Muscle of leg (tissue), 16 donors: ENCODE data around the gene CCDC14. TPM values are rescaled to one million over a fixed set of nuclear protein-coding genes. Genes with fewer than 3 reads are reported as not detected.
A peak's percentile ranks its signal among the peaks of the same experiment; 100 is the strongest.
"Not testable (repeated sequence)": the region's sequence is repeated elsewhere in the genome, so short reads cannot be mapped to it uniquely, and the experiment has no call there.

Experiments
- DNase-seq: peaks from one replicate; pipeline ENCODE4 v3.0.0; 2013
- H3K27ac ChIP-seq: one replicate; pipeline ENCODE4 v1.5.1; 2013; ENCODE audit warnings: mild to moderate bottlenecking, low read length, control low read depth
- H3K27me3 ChIP-seq: one replicate; pipeline ENCODE4 v1.6.1; 2013; ENCODE audit warnings: low read length; ENCODE audit not compliant: control insufficient read depth, insufficient read depth
- H3K36me3 ChIP-seq: one replicate; pipeline ENCODE4 v1.6.1; 2013; ENCODE audit warnings: low read length; ENCODE audit not compliant: control insufficient read depth, insufficient read depth
- H3K4me1 ChIP-seq: one replicate; pipeline ENCODE4 v1.6.1; 2013; ENCODE audit warnings: low read length; ENCODE audit not compliant: control insufficient read depth, insufficient read depth
- H3K4me3 ChIP-seq: one replicate; pipeline ENCODE4 v1.5.1; 2013; ENCODE audit warnings: low read length, control low read depth
- H3K9me3 ChIP-seq: replicated peaks from 2 replicates; pipeline ENCODE4 v1.6.1; 2013; ENCODE audit warnings: low read depth, low read length; ENCODE audit not compliant: control insufficient read depth
- WGBS: methylation state at CpG from one replicate; pipeline ENCODE4 v1.1.5; 2013; ENCODE audit warnings: missing lambda C conversion rate; ENCODE audit not compliant: insufficient coverage; 5-methylcytosine and 5-hydroxymethylcytosine counted together
- long read RNA-seq, 11 donors: transcript quantifications; one replicate each; lab custom pipeline, GENCODE V29; 2026
- polyA plus RNA-seq, 8 donors: library from polyadenylated mRNA; unstranded; fragments of 120-200 nt; gene quantifications; one replicate each; pipeline versions ENCODE4 v1.2.1 to v1.2.3, GENCODE V29; 2013; ENCODE audit warnings: inconsistent platforms in 1 of 8, low replicate concordance in 1 of 8; ENCODE audit not compliant: insufficient read length in 8 of 8, insufficient read depth in 1 of 8
- total RNA-seq: library from RNA; stranded (reverse); fragments of 120-200 nt; gene quantifications from one replicate; pipeline ENCODE4 v1.2.4, GENCODE V29; 2013

CCDC14 gene
- total RNA-seq (46.1 TPM), polyA plus RNA-seq (10 to 100 TPM; 35.0 to 59.1 (median 51.1) TPM)
- long read RNA-seq, donor 1, full-length matches to known transcripts, result 2 of 2 reads
- long read RNA-seq, donor 1, partial matches to known transcripts, result 0 of 2 reads
- long read RNA-seq, donor 1, other reads (novel, unspliced or antisense), result 0 of 2 reads
- long read RNA-seq, donor 2, result 0 reads
- long read RNA-seq, donor 3, full-length matches to known transcripts, result 1 of 1 reads
- long read RNA-seq, donor 3, partial matches to known transcripts, result 0 of 1 reads
- long read RNA-seq, donor 3, other reads (novel, unspliced or antisense), result 0 of 1 reads
- long read RNA-seq, donor 4, result 0 reads
- long read RNA-seq, donor 5, full-length matches to known transcripts, result 4 of 9 reads
- long read RNA-seq, donor 5, partial matches to known transcripts, result 5 of 9 reads
- long read RNA-seq, donor 5, other reads (novel, unspliced or antisense), result 0 of 9 reads
- long read RNA-seq, donor 6, full-length matches to known transcripts, result 3 of 3 reads
- long read RNA-seq, donor 6, partial matches to known transcripts, result 0 of 3 reads
- long read RNA-seq, donor 6, other reads (novel, unspliced or antisense), result 0 of 3 reads
- long read RNA-seq, donor 7, full-length matches to known transcripts, result 3 of 3 reads
- long read RNA-seq, donor 7, partial matches to known transcripts, result 0 of 3 reads
- long read RNA-seq, donor 7, other reads (novel, unspliced or antisense), result 0 of 3 reads
- long read RNA-seq, donor 8, partial matches to known transcripts, result 0 of 1 reads
- long read RNA-seq, donor 8, other reads (novel, unspliced or antisense), result 0 of 1 reads
- long read RNA-seq, donor 9, full-length matches to known transcripts, result 2 of 2 reads
- long read RNA-seq, donor 9, partial matches to known transcripts, result 0 of 2 reads
- long read RNA-seq, donor 9, other reads (novel, unspliced or antisense), result 0 of 2 reads
- long read RNA-seq, donor 10, full-length matches to known transcripts, result 4 of 4 reads
- long read RNA-seq, donor 10, partial matches to known transcripts, result 0 of 4 reads
- long read RNA-seq, donor 10, other reads (novel, unspliced or antisense), result 0 of 4 reads
- long read RNA-seq, donor 11, full-length matches to known transcripts, result 1 of 1 reads
- long read RNA-seq, donor 11, partial matches to known transcripts, result 0 of 1 reads
- long read RNA-seq, donor 11, other reads (novel, unspliced or antisense), result 0 of 1 reads

- no peaks in the 10 kb centered on the region for H3K27me3 ChIP-seq
- under 1% methylated on average over 26 of the region's 55 CpGs for whole genome bisulfite sequencing
- peak; percentile 99 for DNase-seq
Observed at GRCh38 chr3:123960781-123961507, at the start of gene CCDC14. TSS of gene CCDC14 (minus strand) at chr3:123961229. CDS start at chr3:123961173, 56 bp downstream.

GRCh38 chr3:124008321-124008720 lies 47.3 kb upstream of the CCDC14 start:
- not testable (repeated sequence) for H3K27ac ChIP-seq, H3K36me3 ChIP-seq, H3K9me3 ChIP-seq, H3K4me1 ChIP-seq, H3K27me3 ChIP-seq, H3K4me3 ChIP-seq, DNase-seq
- WGBS, result no CpG with 5 or more reads among the region's 1 CpG

More at GRCh38 chr3:123960781-123961507, at the start of gene CCDC14:
- H3K36me3 ChIP-seq, result no peaks in the 10 kb centered on the region
- H3K4me1 ChIP-seq, result no peaks in the 10 kb centered on the region
- H3K9me3 ChIP-seq, result no peaks in the 10 kb centered on the region
- H3K27ac ChIP-seq, result peak within 1 kb of the TSS; percentile 97
- H3K4me3 ChIP-seq, result peak within 1 kb of the TSS; percentile 97

- Histone ChIP-seq H3K9me3 (no peaks in the 10 kb centered on the region), H3K27ac (no peak overlapping the region), H3K4me3 (no peak overlapping the region), H3K36me3 (no peaks in the 10 kb centered on the region), H3K27me3 (no peaks in the 10 kb centered on the region), H3K4me1 (no peaks in the 10 kb centered on the region)
- no CpG with 5 or more reads among the region's 4 CpGs for WGBS
- DNase-seq, result no peak
Observed at GRCh38 chr3:124007186-124007585, 46.2 kb upstream of the CCDC14 start.

- H3K27ac ChIP-seq, DNase-seq, H3K27me3 ChIP-seq, H3K4me1 ChIP-seq, H3K36me3 ChIP-seq, H3K9me3 ChIP-seq, H3K4me3 ChIP-seq: not testable (repeated sequence)
- no CpG with 5 or more reads among the region's 2 CpGs for WGBS
Observed at GRCh38 chr3:124002405-124003079, 41.5 kb upstream of the CCDC14 start.

GRCh38 chr3:124001366-124001765 lies 40.3 kb upstream of the CCDC14 start:
- H3K27ac ChIP-seq, H3K27me3 ChIP-seq, H3K4me1 ChIP-seq, DNase-seq, H3K9me3 ChIP-seq, H3K4me3 ChIP-seq, H3K36me3 ChIP-seq: not testable (repeated sequence)
- 58% methylated on average over 2 of the region's 6 CpGs for WGBS

- WGBS, result 50% methylated on average over 1 of the region's 2 CpGs
Observed at GRCh38 chr3:123997543-123997942, 36.5 kb upstream of the CCDC14 start.

GRCh38 chr3:123993818-123994217 lies 32.8 kb upstream of the CCDC14 start:
- Histone ChIP-seq H3K4me1 (no peaks in the 10 kb centered on the region), H3K27me3 (peaks cover 7% of the 10 kb centered on the region), H3K27ac (no peak overlapping the region), H3K36me3 (no peaks in the 10 kb centered on the region), H3K9me3 (peaks cover 5% of the 10 kb centered on the region), H3K4me3 (no peak overlapping the region)
- no peak for DNase-seq
- WGBS, result no CpG with 5 or more reads among the region's 1 CpG

More at GRCh38 chr3:123997543-123997942, 36.5 kb upstream of the CCDC14 start:
- H3K4me3 ChIP-seq, result no peak overlapping the region
- H3K27me3 ChIP-seq, result peaks cover 4% of the 10 kb centered on the region
- H3K9me3 ChIP-seq, result peaks cover 5% of the 10 kb centered on the region
- no peaks in the 10 kb centered on the region for H3K4me1 ChIP-seq
- no peaks in the 10 kb centered on the region for H3K36me3 ChIP-seq
- no peak for DNase-seq
- H3K27ac ChIP-seq, result no peak overlapping the region

GRCh38 chr3:123991730-123992588 lies 30.9 kb upstream of the CCDC14 start, which contains the start of gene ROPN1:
TSS of gene ROPN1 (minus strand) at chr3:123992124. CDS start at chr3:123980481, 11,643 bp downstream.
- H3K9me3 ChIP-seq, H3K4me1 ChIP-seq, H3K27ac ChIP-seq, DNase-seq, H3K4me3 ChIP-seq, H3K36me3 ChIP-seq: not testable (repeated sequence)
- peaks cover 11% of the 10 kb centered on the region for H3K27me3 ChIP-seq
- WGBS, result no CpG with 5 or more reads among the region's 49 CpGs
